Right lobe of liver (tissue), 6 donors: Measurements from ENCODE around the gene OBSCN. TPM values are rescaled to one million over a fixed set of nuclear protein-coding genes. Genes with fewer than 3 reads are reported as not detected.
A peak's percentile ranks its signal among the peaks of the same experiment; 100 is the strongest.
"Not testable (repeated sequence)": the region's sequence is repeated elsewhere in the genome, so short reads cannot be mapped to it uniquely, and the experiment has no call there.

Experiments used
- ATAC-seq, 4 donors: fragments of 200-7000 bp; cut with Tn5 transposase; one replicate each; pipeline ENCODE4 v1.9.1; 2020; ENCODE audit warnings: mild to moderate bottlenecking in 4 of 4, moderate library complexity in 4 of 4
- DNase-seq, 3 donors: peaks; one replicate each; pipeline ENCODE4 v3.0.0-alpha.2; 2020
- H3K27ac ChIP-seq, 3 donors: fragments of 200-600 bp; one replicate each; pipeline ENCODE4 v1.8.0; 2022
- H3K27me3 ChIP-seq, 2 donors: fragments of 200-600 bp; one replicate each; pipeline ENCODE4 v1.8.0; 2022
- H3K36me3 ChIP-seq, 4 donors: fragments of 200-600 bp; sonication (generic) in 1 of 4; one replicate each; pipeline versions ENCODE4 v1.5.1 to v1.8.0; 2017 to 2022; ENCODE audit warnings: control low read depth in 1 of 4
- H3K4me1 ChIP-seq, 4 donors: fragments of 200-600 bp; sonication (generic) in 1 of 4; one replicate each; pipeline versions ENCODE4 v1.5.1 to v1.8.0; 2017 to 2022; ENCODE audit warnings: control low read depth in 1 of 4
- H3K4me3 ChIP-seq, 3 donors: fragments of 200-600 bp; one replicate each; pipeline ENCODE4 v1.8.0; 2022
- H3K9me3 ChIP-seq, 4 donors: fragments of 200-600 bp; sonication (generic) in 1 of 4; one replicate each; pipeline versions ENCODE4 v1.5.1 to v1.8.0; 2017 to 2022; ENCODE audit warnings: control low read depth in 1 of 4
- CTCF ChIP-seq, 4 donors: fragments of 200-600 bp in 3 of 4; fragments of 450-650 bp in 1 of 4; IDR thresholded peaks; one replicate each; pipeline versions ENCODE4 v1.5.1 to v1.8.0; 2016 to 2022; ENCODE audit warnings: antibody characterized with exemption in 4 of 4, mild to moderate bottlenecking in 2 of 4
- POLR2A ChIP-seq: fragments of 450-650 bp; IDR thresholded peaks from one replicate; pipeline ENCODE4 v1.6.1; 2017; ENCODE audit warnings: antibody characterized with exemption, mild to moderate bottlenecking
- WGBS: methylation state at CpG from one replicate; pipeline ENCODE4 v1.1.6; 2018; ENCODE audit warnings: low coverage, low lambda C conversion rate; ENCODE audit not compliant: insufficient coverage; ENCODE audit errors: missing lambda C conversion rate; 5-methylcytosine and 5-hydroxymethylcytosine counted together
- intact Hi-C, 2 donors: fragments of 100-400 bp; cut with DNase I; formaldehyde crosslinking; loops; one replicate each; pipeline versions ENCODE4 v1.11.2 to v1.14.1; 2022
- total RNA-seq, 6 experiments: library from RNA; depleted of rRNA in 2 of 6; stranded (reverse); fragments of >200 nt in 2 of 6; fragmentation: NEBNext Ultra II Directional in 3 of 6; extraction: Animal tissue kit (Norgen Biotek cat#: 25700) in 3 of 6; gene quantifications; one replicate each; pipeline versions ENCODE4 v1.1.0 to v1.2.4, GENCODE V29; 2016 to 2023
- donor health status: DM: no; HTN: yes; CAD: no.
- donor health status: DM: no; HTN: no; CAD: no.
- donor health status: DM: no; HTN: no; CAD: no.
- donor health status: DM: no; HTN: yes; CAD: no.
- donor health status: DM: no; HTN: yes; CAD: no.

Gene OBSCN
- total RNA-seq, 6 experiments from 2014 or later = 0.43 to 3.5 (median 2.0) TPM

- DNase-seq (peak in 1 of 3 donors; percentile 41), ATAC-seq (no peak)
- WGBS = 54% methylated on average over 4 of the region's 10 CpGs
- Histone ChIP-seq H3K4me1 (peaks cover 0 to 7% (median 3%) of the 10 kb centered on the region in 4 donors), H3K4me3 (no peak overlapping the region), H3K27ac (no peak overlapping the region), H3K36me3 (peaks cover 0 to 4% (median 0%) of the 10 kb centered on the region in 4 donors), H3K27me3 (no peaks in the 10 kb centered on the region), H3K9me3 (no peaks in the 10 kb centered on the region)
- intact Hi-C loops = no loop called here
- no peak for TF ChIP-seq CTCF (IDR thresholded peaks at IDR 0.05)
Measured at GRCh38 chr1:228171221-228171891, 36.5 kb upstream of the OBSCN start.

- no peak for ATAC-seq
- H3K27ac ChIP-seq = no peak overlapping the region
- H3K9me3 ChIP-seq = no peaks in the 10 kb centered on the region
- H3K4me3 ChIP-seq = no peak overlapping the region
- DNase-seq = no peak
- intact Hi-C loops = no loop called here
- 100% methylated on average over 1 of the region's 21 CpGs for WGBS
- H3K27me3 ChIP-seq = no peaks in the 10 kb centered on the region
- H3K36me3 ChIP-seq = peaks cover 0 to 4% (median 0%) of the 10 kb centered on the region in 4 donors
- no peaks in the 10 kb centered on the region for H3K4me1 ChIP-seq
- TF ChIP-seq CTCF (IDR thresholded peaks at IDR 0.05) (no peak), POLR2A (no peak)
Measured at GRCh38 chr1:228172591-228173527, 35.0 kb upstream of the OBSCN start.

- peak in 1 of 3 donors; percentile 45 for DNase-seq
- not testable (repeated sequence) for H3K36me3 ChIP-seq, H3K27ac ChIP-seq
Measured at GRCh38 chr1:228173528-228174481, 34.0 kb upstream of the OBSCN start.

GRCh38 chr1:228174482-228175315 is 33.1 kb upstream of the OBSCN start:
- no peak for TF ChIP-seq CTCF (IDR thresholded peaks at IDR 0.05)
- no peak for TF ChIP-seq POLR2A
- Histone ChIP-seq H3K4me3 (no peak overlapping the region), H3K27me3 (no peaks in the 10 kb centered on the region), H3K9me3 (no peaks in the 10 kb centered on the region), H3K4me1 (no peaks in the 10 kb centered on the region), H3K36me3 (peaks cover 0 to 4% (median 0%) of the 10 kb centered on the region in 4 donors), H3K27ac (no peak overlapping the region)
- ATAC-seq (peak in 1 of 4 donors; percentile 52), DNase-seq (peak in 1 of 3 donors; percentile 48)
- 80% methylated on average over 4 of the region's 52 CpGs for WGBS
- intact Hi-C loops = no loop called here

More at GRCh38 chr1:228173528-228174481, 34.0 kb upstream of the OBSCN start:
- WGBS = no CpG with 5 or more reads among the region's 69 CpGs
- peak in 1 of 4 donors; percentile 37 for ATAC-seq
- intact Hi-C loops, H3K27me3 ChIP-seq, H3K4me1 ChIP-seq, H3K4me3 ChIP-seq, H3K9me3 ChIP-seq: not testable (repeated sequence)
